HCEC 1CT (cell line): ENCODE data around the gene KLB.
A peak's percentile ranks its signal among the peaks of the same experiment; 100 is the strongest.
"Not testable (repeated sequence)": the region's sequence is repeated elsewhere in the genome, so short reads cannot be mapped to it uniquely, and the experiment has no call there.

Experiments used
- DNase-seq: peaks from one replicate; pipeline ENCODE4 v3.0.0-alpha.2; 2017

Gene KLB

GRCh38 chr4:39406763-39407583 is at the start of gene KLB:
Gene KLB (plus strand): TSS chr4:39406930. CDS start chr4:39406950, 20 bp downstream.
- DNase-seq = no peak

- DNase-seq = no peak
Measured at GRCh38 chr4:39357002-39357401, 49.7 kb upstream of the KLB start.

DNA sequence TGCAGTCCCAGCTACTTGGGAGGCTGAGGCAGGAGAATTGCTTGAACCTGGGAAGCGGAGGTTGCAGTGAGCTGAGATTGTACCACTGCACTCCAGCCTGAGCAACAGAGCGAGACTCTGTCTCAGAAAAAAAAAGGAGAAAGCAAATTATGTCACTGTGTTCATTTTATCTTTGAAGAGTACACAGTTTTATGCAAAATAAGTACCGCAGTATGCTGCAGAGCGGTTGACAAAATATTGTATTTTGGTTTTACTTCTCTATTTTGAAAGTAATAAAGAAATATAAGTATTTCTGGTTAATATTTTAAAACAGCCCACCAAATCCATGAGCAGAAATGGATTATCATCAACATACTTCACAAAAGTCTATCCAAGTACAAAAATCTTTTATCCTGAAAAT is 46.1 kb upstream of the KLB start:
- DNase-seq = not testable (repeated sequence)

DNA sequence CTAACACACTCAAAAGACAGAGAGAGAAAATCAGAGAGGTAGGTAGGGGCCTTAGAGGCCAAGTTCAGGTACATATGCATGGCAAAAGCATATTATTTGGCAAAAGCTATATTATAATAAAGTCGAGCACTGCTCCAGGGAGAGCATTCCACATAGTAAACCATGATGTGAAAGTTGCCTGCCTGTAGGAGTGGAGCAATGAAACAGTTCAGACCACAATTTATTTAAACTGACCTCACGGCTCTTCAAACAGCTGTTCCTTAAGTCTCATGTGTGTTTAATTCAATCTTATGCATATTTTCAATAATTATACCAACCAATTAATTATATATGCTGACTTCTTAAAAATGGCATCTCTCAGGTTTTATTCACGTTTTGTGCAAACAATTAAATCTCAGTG is 43.9 kb upstream of the KLB start:
- DNase-seq = peak; percentile 41

- no peak for DNase-seq
Measured at GRCh38 chr4:39363773-39364393, 42.8 kb upstream of the KLB start.

DNA sequence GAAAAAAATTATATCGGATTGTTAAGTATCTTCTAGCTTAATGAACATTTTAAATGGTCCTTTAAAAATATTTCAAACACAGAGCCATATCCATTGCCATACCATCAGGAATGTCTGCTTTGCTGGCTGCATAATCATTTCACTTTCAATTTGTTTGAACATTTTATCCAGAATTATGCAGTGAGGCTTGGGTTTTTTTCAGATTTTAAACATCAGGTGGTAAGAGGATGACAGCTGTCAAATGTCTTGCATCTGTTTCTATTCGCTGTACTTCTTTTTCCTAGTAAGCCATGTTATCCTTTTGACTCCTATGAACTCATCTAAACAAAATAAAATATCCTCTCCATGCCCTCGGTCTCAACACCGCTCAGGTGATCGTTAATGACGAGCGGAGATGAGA is 41.4 kb upstream of the KLB start:
- no peak for DNase-seq

DNA sequence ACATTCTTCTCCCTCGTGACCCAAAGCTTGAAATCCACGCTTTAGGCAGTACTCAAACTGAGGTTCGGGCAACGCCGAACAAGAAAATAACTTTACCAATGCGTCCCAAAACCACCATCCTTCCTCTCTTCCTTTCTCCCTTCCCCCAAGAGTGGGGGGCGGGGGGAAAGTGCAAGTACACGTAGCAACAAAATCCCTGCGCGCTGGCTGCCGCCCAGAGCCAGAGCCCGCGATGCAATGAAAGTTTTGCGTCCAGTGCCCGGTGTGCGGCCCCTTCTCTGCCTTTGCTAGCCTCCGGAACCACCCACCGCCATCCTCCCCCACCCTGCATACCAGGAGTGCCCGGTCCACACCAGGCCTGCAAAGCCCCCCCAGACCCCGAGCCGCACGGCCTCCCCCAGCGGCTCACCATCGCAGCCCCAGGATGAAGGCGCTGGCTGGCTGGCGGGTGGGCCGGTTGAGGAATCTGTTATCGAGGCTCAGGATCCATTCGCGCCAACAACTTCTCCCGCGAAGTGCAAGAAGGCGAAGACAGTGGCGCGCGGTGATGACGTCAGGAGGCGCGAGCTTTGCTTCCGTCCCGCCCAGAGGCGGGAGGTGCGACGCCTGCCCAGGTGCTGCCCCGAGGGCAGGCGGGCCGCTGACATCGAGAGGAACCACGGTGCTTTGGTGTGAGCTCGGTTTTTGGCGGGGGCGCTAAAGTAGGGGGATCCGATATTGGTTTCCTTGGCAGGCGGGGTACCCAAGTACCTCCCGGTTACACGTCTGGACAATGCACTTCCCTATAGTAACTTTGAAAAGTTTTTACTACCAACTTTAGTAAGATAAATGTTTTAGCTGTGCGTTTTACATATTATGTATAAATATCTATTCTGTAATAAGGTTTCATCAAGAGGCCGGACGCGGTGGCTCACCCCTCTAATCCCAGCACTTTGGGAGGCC is 40.6 kb upstream of the KLB start, which contains the start of gene RFC1:
Gene RFC1 (minus strand): TSS at position 533 of the 942 bp plus-strand sequence. CDS start 121 bp downstream, at position 412.
- peak; percentile 68 for DNase-seq

GRCh38 chr4:39367166-39367565 is 39.6 kb upstream of the KLB start:
- no peak for DNase-seq

DNA sequence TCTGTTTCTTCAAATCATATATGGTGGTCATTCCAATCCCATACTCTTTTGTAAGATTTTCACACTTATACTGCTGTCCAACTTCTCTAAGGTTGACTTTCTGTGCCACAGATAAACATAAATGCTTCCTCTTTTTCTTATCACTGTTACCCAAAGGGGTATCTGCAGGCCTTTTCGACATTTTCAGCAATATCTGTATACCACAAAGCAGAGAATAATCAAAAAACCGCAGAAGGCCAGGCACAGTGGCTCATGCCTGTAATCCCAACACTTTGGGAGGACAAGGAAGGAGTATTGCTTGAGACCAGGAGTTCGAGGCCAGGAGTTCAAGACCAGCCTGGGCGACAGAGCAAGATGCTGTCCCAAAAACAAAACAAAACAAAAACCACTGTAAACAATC is 37.4 kb upstream of the KLB start:
- DNase-seq = no peak

DNA sequence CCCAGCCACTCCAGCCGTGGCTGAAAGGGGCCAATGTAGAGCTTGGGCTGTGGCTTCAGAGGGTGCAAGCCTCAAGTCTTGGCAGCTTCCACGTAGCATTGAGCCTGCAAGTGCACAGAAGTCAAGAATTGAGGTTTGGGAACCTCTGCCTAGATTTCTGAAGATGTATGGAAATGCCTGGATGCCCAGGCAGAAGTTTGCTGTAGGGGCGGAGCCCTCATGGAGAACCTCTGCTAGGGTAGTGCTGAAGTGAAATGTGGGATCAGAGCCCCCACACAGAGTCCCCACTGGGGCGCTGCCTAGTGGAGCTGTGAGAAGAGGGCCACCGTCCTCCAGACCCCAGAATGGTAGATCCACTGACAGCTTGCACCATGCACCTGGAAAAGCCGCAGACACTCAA is 35.5 kb upstream of the KLB start:
- not testable (repeated sequence) for DNase-seq

- no peak for DNase-seq
Measured at GRCh38 chr4:39375478-39375877, 31.3 kb upstream of the KLB start.

DNA sequence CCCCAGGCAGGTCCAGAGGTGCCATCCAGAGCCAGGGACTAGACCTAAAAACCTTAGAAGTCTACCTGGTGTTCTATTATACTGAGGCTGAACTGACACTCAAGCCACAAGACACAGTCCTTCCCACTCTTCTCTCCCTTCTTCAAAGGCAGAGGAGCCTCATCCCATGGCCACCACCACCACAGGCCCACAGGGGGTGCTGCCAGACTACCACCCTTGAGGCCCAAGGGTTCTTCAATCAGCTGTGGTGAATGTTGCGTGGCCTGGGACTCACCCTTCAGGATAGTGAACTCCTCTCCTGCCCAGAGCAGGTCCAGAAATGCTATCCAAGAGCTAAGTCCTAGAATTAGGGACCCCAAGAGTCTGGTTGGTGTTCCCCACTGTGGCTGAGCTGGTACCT is 23.0 kb upstream of the KLB start:
- DNase-seq = no peak

DNA sequence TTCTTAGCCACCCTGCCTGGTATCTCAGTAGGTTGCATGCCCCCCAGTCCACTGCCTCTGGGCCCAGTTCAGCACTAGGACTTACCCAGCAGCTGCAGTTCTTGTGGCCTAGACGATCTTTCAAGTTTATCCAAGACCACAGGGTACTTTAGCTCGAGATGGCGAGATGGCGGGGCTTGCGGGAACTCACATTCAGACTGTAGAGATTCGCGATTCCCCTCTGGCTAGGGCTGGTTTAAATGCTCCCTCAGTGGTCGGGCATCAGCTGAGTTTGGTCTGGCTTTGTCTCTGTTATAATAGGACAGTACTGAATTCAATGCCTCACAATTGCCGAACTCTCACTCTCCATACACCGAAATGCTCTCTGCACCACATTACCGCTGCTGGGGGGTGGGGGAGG is 22.2 kb upstream of the KLB start:
- no peak for DNase-seq

GRCh38 chr4:39390603-39391002 is 16.1 kb upstream of the KLB start:
- no peak for DNase-seq

- DNase-seq = no peak
Measured at GRCh38 chr4:39394706-39395105, 12.0 kb upstream of the KLB start.

- not testable (repeated sequence) for DNase-seq
Measured at GRCh38 chr4:39401640-39402039, 5.1 kb upstream of the KLB start.

DNA sequence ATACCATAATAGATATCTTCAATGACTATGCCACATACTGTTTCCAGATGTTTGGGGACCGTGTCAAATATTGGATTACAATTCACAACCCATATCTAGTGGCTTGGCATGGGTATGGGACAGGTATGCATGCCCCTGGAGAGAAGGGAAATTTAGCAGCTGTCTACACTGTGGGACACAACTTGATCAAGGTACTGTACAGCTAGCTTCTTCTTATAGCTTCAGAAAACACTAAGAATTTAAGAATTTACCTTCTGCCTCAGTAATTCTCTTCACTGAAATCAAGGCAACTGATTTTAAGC is 805 bp downstream of the KLB start:
- DNase-seq = no peak

GRCh38 chr4:39410415-39410814 is 3.7 kb downstream of the KLB start:
- no peak for DNase-seq

GRCh38 chr4:39411561-39411960 is 4.8 kb downstream of the KLB start:
- not testable (repeated sequence) for DNase-seq

GRCh38 chr4:39415678-39416283 is 9.1 kb downstream of the KLB start:
- DNase-seq = peak; percentile 9

GRCh38 chr4:39422247-39422646 is 15.5 kb downstream of the KLB start:
- DNase-seq = no peak

- DNase-seq = not testable (repeated sequence)
Measured at GRCh38 chr4:39425297-39425696, 18.6 kb downstream of the KLB start.

DNA sequence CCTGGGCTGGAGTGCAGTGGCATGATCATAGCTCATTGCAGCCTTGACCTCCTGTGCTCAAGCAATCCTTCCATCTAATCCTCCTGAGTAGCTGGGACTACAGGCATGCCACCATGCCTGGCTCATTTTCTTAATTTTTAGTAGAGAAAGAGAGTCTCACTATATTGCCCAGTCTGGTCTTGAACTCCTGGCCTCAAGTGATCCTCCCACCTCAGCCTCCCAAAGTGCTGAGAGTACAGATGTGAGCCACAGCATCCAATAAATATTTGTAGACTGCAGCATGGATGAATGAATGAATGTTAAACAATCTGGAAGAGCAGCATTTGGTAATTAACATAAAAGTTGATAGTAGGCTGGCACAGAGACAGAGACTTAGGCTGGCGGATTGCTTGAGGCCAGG is 20.0 kb downstream of the KLB start:
- DNase-seq = no peak
